HG02981 (cell line): ENCODE results near the gene FOXB2.
"Not testable (repeated sequence)": the region's sequence is repeated elsewhere in the genome, so short reads cannot be mapped to it uniquely, and the experiment has no call there.

Experiments used
- ATAC-seq: cut with Tn5 transposase; IDR thresholded peaks from one replicate; pipeline ENCODE4 v1.9.1; 2021; ENCODE audit warnings: mild to moderate bottlenecking, moderate library complexity; ENCODE audit not compliant: unreplicated experiment

FOXB2 gene

GRCh38 chr9:77019236-77019925, at the start of gene FOXB2:
Gene FOXB2, plus strand, starts transcription at chr9:77019655. Its CDS starts 0 bp downstream, at chr9:77019655.
- ATAC-seq: no peak

GRCh38 chr9:76969716-76970115, 49.7 kb upstream of the FOXB2 start:
- no peak for ATAC-seq

GRCh38 chr9:76978831-76979230, 40.6 kb upstream of the FOXB2 start:
- ATAC-seq: not testable (repeated sequence)

GRCh38 chr9:76980566-76980965, 38.9 kb upstream of the FOXB2 start:
- ATAC-seq: no peak

- no peak for ATAC-seq
Measured at GRCh38 chr9:76984486-76984885, 35.0 kb upstream of the FOXB2 start.

GRCh38 chr9:76985581-76985980, 33.9 kb upstream of the FOXB2 start:
- ATAC-seq: no peak

- ATAC-seq: no peak
Measured at GRCh38 chr9:76987594-76988200, 31.8 kb upstream of the FOXB2 start.

- no peak for ATAC-seq
Measured at GRCh38 chr9:76988941-76989340, 30.5 kb upstream of the FOXB2 start.

- ATAC-seq: no peak
Measured at GRCh38 chr9:76989501-76989900, 30.0 kb upstream of the FOXB2 start.

GRCh38 chr9:76996700-76997099, 22.8 kb upstream of the FOXB2 start:
- no peak for ATAC-seq

- no peak for ATAC-seq
Measured at GRCh38 chr9:76999261-76999660, 20.2 kb upstream of the FOXB2 start.

- no peak for ATAC-seq
Measured at GRCh38 chr9:77000330-77000729, 19.1 kb upstream of the FOXB2 start.

GRCh38 chr9:77003366-77003765, 16.1 kb upstream of the FOXB2 start:
- no peak for ATAC-seq

- no peak for ATAC-seq
Measured at GRCh38 chr9:77005216-77005615, 14.2 kb upstream of the FOXB2 start.

GRCh38 chr9:77010527-77010926, 8.9 kb upstream of the FOXB2 start:
- ATAC-seq: no peak

GRCh38 chr9:77011973-77012821, 7.3 kb upstream of the FOXB2 start:
- peak; percentile 83 for ATAC-seq

- no peak for ATAC-seq
Measured at GRCh38 chr9:77013206-77013931, 6.1 kb upstream of the FOXB2 start.

GRCh38 chr9:77013932-77014596, 5.4 kb upstream of the FOXB2 start:
- no peak for ATAC-seq

- ATAC-seq: no peak
Measured at GRCh38 chr9:77014597-77015263, 4.7 kb upstream of the FOXB2 start.
